Measurements from ENCODE around the gene MECP2.

Gene MECP2

GRCh38 chrX:154011376-154012335 is 85.9 kb downstream of the MECP2 start:
- DNase-seq (ENCODE audit: low read depth) = no peak
- TF ChIP-seq CTCF (IDR thresholded peaks at IDR 0.05; ENCODE audit: control insufficient read depth, extremely low read depth, insufficient read depth) = no peak
- H3K4me3 ChIP-seq (ENCODE audit: low read depth, low read length) = no peak overlapping the region

- TF ChIP-seq CTCF (IDR thresholded peaks at IDR 0.05; ENCODE audit: control insufficient read depth, extremely low read depth, insufficient read depth) = no peak
- no peak overlapping the region for H3K4me3 ChIP-seq (ENCODE audit: low read depth, low read length)
- no peak for DNase-seq (ENCODE audit: low read depth)
These were observed 87.0 kb downstream of the MECP2 start for GRCh38 chrX:154010330-154011087.

- no peak for TF ChIP-seq CTCF (IDR thresholded peaks at IDR 0.05; ENCODE audit: control insufficient read depth, extremely low read depth, insufficient read depth)
- no peak for DNase-seq (ENCODE audit: low read depth)
- H3K4me3 ChIP-seq (ENCODE audit: low read depth, low read length) = no peak overlapping the region
These were observed 89.0 kb downstream of the MECP2 start for GRCh38 chrX:154008521-154008920.

GRCh38 chrX:154006947-154007346 is 90.6 kb downstream of the MECP2 start:
- no peak for TF ChIP-seq CTCF (IDR thresholded peaks at IDR 0.05; ENCODE audit: control insufficient read depth, extremely low read depth, insufficient read depth)
- no peak overlapping the region for H3K4me3 ChIP-seq (ENCODE audit: low read depth, low read length)
- no peak for DNase-seq (ENCODE audit: low read depth)

GRCh38 chrX:154004315-154004714 is 93.2 kb downstream of the MECP2 start:
- no peak overlapping the region for H3K4me3 ChIP-seq (ENCODE audit: low read depth, low read length)
- no peak for TF ChIP-seq CTCF (IDR thresholded peaks at IDR 0.05; ENCODE audit: control insufficient read depth, extremely low read depth, insufficient read depth)

GRCh38 chrX:154002215-154002719 is 95.2 kb downstream of the MECP2 start:
- TF ChIP-seq CTCF (IDR thresholded peaks at IDR 0.05; ENCODE audit: control insufficient read depth, extremely low read depth, insufficient read depth) = no peak
- no peak for DNase-seq (ENCODE audit: low read depth)
- no peak overlapping the region for H3K4me3 ChIP-seq (ENCODE audit: low read depth, low read length)

More at GRCh38 chrX:154004315-154004714, 93.2 kb downstream of the MECP2 start:
- no peak for DNase-seq (ENCODE audit: low read depth)

All from LNCaP clone FGC (cell line).